ENCODE results near the gene MYO18A.
A peak's percentile ranks its signal among the peaks of the same experiment; 100 is the strongest.

The MYO18A gene

DNA sequence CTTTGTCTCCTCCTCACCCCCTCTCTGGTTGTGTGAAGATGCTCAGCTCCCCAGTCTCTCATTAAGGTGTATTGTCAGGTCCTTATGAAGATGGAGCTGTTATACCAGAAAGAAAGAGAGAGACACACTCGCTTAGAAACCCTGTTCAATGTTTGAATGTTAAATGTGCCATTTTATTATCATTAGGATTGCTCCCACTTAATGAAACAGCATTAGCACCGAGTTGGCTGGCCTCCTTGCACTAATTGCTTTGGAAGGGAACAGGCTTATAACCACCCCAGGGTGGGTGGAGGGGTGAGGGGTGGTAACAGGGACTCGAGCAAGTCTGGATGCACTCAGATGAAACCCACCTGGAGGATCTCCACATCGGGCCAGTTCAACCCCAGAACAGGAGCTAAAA, 122.8 kb downstream of the MYO18A start:
- TF ChIP-seq, protein P1, sequence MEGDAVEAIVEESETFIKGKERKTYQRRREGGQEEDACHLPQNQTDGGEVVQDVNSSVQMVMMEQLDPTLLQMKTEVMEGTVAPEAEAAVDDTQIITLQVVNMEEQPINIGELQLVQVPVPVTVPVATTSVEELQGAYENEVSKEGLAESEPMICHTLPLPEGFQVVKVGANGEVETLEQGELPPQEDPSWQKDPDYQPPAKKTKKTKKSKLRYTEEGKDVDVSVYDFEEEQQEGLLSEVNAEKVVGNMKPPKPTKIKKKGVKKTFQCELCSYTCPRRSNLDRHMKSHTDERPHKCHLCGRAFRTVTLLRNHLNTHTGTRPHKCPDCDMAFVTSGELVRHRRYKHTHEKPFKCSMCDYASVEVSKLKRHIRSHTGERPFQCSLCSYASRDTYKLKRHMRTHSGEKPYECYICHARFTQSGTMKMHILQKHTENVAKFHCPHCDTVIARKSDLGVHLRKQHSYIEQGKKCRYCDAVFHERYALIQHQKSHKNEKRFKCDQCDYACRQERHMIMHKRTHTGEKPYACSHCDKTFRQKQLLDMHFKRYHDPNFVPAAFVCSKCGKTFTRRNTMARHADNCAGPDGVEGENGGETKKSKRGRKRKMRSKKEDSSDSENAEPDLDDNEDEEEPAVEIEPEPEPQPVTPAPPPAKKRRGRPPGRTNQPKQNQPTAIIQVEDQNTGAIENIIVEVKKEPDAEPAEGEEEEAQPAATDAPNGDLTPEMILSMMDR (conservative IDR thresholded peaks at IDR 0.05): no peak
- TF ChIP-seq ZFX (IDR thresholded peaks at IDR 0.05): no peak
- peak overlapping the region; percentile 45; the same call in 1 of the 2 replicates for H3K27ac ChIP-seq

DNA sequence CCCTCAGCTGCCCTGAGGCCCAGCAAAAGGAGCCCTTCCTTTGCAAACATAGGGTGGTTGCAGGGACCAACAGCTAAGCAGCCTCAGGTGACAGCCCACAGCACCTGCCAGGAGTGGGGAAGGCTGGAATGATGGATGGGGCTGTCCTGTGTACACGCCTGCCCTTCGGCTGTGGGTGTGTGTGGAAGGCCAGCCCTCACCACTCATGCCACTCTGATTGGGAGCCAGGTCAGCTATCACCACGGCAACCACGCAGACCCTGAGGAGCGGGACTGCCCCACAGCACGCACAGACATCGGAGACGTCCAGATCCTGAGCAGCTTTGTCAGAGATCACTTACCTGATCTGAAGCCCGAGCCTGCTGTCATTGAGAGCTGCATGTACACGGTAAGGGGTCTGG, 125.4 kb downstream of the MYO18A start:
- TF ChIP-seq ZFX (IDR thresholded peaks at IDR 0.05): no peak
- TF ChIP-seq, protein P1 (conservative IDR thresholded peaks at IDR 0.05): no peak
- H3K27ac ChIP-seq: no peak overlapping the region

DNA sequence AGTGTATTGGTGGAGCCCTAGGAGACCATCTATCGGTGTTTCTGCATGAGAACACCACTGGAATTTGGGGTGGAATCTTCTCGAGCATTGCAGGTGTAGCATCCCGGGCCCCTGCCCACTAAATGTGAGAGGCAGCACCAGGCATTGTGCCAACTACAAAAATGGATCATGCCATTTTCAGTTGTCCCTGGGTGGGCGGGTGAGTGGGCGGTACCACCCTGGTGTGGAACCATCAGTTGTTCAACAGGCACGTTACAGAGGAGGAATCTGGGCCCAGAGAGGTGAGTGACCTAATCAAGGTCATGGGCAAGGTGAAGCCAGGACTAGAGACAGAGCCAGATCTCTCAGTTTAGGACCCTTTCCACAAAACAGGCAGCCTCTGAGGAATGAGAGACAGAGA, 128.5 kb downstream of the MYO18A start:
- H3K27ac ChIP-seq: no peak overlapping the region
- TF ChIP-seq ZFX (IDR thresholded peaks at IDR 0.05): no peak
- TF ChIP-seq, protein P1 (conservative IDR thresholded peaks at IDR 0.05): no peak

DNA sequence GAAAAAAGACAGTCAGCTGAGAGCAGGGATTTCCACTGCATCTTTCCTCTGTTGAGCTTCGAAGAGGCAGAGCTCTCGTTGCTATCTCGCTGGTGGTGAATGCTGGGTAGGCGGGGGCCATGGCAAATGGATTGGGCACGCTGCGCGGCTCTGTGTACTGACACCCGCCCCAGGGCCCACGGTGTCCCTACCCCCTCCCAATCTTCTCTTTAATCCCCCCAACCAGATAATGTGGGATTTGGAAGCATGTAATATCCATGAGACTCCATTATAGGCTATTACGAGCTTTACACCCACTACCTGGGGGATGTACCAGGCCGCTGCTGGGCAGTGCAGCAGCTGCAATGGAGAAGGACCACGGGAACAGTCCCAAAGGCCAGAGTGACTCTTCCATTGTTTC, 129.0 kb downstream of the MYO18A start:
- TF ChIP-seq, protein P1 (conservative IDR thresholded peaks at IDR 0.05): no peak
- TF ChIP-seq ZFX (IDR thresholded peaks at IDR 0.05): no peak
- no peak overlapping the region for H3K27ac ChIP-seq

DNA sequence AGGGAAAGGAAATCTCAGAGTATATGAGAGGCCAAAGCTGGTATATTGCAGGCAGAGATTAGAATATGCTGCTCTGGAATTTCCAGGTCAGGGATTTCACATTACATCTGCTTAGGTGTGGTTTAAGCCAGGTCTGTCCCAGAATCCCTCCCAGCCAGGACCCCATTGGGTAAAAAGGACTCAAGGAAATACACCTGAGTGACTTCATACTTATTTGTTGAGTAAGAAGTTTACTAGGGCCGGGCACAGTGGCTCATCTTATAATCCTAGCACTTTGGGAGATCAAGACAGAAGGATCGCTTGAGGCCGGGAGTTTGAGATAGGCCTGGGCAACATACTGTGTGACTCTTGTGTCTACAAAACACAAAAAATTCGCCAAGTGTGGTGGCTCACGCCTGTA, 130.0 kb downstream of the MYO18A start:
- H3K27ac ChIP-seq: no peak overlapping the region
- TF ChIP-seq ZFX (IDR thresholded peaks at IDR 0.05): no peak
- TF ChIP-seq, protein P1 (conservative IDR thresholded peaks at IDR 0.05): no peak

DNA sequence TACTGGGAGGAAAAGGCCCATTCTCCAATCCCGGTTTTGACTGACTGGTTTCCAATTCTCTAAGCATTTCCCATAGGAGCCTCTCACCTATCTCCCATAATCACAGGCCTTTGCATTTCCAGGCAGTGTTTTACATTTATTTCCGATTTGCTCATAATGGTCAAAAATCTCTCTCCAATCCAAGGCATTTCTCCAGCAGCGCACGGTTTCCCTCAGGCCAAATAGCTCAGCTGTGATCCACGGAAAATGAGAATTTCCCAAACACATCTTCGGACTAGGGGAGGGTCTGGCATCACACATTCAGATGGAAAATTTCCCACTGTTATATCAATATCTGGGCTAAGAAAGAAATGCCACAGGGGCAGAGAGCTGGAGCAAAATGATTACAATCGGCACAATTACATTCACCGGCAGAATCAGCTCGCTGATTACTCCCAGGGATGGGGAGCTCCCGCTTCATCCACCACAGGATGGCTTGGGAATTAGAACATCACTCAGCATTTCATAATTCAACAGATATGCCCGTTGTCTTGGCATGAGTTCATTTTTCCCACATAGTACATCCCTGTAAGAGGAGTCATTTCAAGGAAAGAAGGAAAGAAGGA, 130.6 kb downstream of the MYO18A start:
- no peak for TF ChIP-seq ZFX (IDR thresholded peaks at IDR 0.05)
- TF ChIP-seq, protein P1 (conservative IDR thresholded peaks at IDR 0.05): no peak
- H3K27ac ChIP-seq: no peak overlapping the region

DNA sequence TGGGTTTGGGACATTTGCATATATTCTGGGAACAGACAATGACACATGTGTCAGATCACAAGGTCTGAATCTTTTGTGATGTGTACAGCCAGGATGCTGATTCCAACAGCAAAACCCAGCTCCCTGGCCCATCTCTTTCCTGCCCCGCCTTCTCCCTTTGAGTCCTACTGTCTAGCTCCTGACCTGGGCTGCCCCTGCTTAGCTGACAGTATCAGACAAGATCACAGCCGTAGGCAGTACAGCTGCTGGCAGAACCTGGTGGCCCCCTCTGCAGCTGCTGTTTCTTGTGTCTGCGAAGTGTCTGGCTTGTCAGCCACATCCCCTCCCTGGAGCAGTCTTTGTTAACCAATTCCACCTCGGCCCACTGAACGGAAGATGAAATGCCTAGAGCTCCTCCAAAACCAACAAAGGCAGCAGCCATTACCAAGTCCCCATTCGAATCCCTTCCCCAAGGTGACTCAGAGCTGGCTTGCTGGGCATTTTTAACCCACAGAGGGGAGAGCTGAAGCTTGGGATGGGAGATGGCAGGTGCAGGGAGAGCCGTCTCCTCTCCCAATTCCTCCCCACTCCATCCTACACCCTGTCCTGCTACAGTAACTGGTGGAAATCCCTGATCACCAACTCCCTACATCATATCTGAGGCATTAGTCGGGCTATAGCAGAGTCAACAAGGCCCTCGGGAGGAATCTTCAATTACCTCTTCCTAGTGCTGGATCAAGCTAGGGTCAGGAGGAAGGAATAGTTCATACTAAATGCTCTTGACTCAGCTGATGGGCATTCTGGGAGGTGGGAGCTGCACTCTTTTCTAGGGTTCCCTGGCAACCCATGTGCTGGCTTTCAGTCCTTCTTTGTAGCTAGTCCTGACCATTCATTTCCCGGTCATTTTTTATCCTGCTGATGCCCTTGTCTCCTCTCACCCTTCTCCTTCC, 131.5 kb downstream of the MYO18A start:
- H3K27ac ChIP-seq: no peak overlapping the region
- TF ChIP-seq ZFX (IDR thresholded peaks at IDR 0.05): no peak
- TF ChIP-seq, protein P1 (conservative IDR thresholded peaks at IDR 0.05): no peak

Measured in C4-2B (cell line).